ENCODE results near the gene RDH11.
A peak's percentile ranks its signal among the peaks of the same experiment; 100 is the strongest.
"Not testable (repeated sequence)": the region's sequence is repeated elsewhere in the genome, so short reads cannot be mapped to it uniquely, and the experiment has no call there.

The RDH11 gene, protein sequence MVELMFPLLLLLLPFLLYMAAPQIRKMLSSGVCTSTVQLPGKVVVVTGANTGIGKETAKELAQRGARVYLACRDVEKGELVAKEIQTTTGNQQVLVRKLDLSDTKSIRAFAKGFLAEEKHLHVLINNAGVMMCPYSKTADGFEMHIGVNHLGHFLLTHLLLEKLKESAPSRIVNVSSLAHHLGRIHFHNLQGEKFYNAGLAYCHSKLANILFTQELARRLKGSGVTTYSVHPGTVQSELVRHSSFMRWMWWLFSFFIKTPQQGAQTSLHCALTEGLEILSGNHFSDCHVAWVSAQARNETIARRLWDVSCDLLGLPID

DNA sequence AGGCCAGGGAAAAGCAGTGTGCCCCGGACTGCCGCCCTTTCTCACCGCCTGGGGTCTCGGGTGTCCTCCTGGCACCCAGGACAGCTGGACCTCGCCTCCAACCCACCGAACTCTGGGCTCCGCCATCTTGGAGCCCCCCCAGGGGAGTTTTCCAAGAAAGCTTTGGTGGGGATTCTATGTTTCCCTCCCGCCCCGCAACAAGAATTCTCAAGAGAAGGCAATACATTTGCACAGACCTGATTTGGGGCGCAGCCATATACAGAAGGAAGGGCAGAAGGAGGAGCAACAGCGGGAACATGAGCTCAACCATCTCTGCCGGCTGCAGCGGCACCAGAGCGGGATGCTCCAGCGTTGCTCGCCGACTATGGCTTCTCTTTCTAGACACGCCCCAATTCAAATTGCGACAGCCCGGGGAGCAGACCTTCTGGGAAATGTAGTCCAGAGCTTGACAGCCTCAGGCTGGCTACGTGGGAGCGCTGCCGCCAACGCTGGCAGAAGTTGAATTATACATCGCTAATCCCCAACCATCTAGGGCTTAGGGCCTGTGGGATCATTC, at the start of gene RDH11:
Gene RDH11, minus strand, starts transcription at position 371 of the 556 bp plus-strand sequence. Its CDS starts 61 bp downstream, at position 310.
- peak; percentile 96 for DNase-seq (ENCODE audit: low spot score)

DNA sequence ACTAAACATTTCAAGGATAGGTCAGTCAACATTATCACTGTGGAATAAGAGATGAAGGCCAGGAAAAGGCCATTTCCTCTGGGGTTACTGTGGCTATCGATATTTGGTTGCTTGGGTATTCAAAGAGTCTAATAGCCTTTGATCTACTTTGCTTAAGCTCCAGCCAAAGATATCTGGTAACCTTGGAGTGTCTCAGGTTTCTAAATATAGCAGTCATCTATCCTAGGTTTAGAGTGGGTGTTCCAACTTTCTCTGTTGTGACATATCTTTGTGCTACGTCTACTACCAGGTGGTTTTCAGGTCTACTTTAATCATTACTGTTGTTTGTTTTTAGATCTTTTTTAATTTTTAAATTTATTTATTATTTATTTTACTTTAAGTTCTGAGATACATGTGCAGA, 48.5 kb upstream of the RDH11 start:
- no peak for DNase-seq (ENCODE audit: low spot score)

DNA sequence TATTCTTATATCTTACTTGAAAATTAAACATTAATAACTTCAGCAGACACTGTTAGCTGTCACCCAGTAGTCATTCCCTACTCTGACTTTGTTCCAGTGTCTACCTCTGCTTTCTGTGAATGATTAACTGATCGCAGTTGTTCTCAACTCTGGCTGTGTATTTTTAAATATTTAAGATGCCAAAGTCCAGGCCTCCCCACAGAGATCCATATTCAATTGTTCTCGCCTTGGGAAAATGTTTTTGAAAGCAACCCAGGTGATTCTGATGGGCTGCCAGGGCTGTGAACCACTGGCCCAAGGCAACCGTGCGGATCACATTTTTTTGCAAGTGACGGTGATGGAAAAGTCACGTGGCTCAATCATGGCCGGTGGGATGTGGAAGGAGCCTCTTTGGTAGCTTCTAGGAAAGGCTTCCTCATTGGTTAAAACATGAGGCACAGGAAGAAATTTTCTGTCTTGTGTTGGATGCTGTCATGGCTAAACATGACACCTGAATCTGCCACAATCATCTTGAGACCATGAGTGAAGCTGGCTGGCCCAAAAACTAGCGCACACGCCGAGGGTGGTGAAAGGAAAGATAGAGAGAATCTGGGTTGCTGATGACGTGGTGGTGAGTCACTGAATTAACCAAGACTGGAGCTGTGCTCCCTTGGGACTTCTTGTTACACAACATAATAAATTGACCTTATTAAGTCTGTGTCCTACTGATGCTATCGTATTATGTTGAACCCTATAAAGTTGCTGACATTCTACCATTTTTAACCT, 43.4 kb upstream of the RDH11 start:
- DNase-seq (ENCODE audit: low spot score): peak; percentile 89

DNA sequence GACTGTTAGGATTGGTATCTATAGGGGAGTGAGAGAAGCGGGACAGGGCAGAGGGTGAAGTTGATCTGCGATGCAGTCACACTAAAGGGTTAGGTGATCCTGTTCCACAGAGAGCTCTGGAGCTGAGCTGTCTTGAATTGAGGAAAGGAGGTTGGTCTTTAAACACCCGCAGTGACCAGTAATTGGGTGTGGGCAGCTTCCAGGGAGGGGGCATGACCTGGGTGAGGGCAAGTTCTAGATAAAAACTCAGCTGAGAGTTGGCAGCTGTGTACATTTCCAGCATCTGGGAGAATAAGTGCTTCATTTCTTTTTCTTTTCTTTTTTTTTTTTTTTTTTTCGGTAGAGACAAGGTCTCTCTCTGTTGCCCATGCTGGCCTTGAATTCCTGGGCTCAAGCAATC, 41.2 kb upstream of the RDH11 start:
- no peak for DNase-seq (ENCODE audit: low spot score)

DNA sequence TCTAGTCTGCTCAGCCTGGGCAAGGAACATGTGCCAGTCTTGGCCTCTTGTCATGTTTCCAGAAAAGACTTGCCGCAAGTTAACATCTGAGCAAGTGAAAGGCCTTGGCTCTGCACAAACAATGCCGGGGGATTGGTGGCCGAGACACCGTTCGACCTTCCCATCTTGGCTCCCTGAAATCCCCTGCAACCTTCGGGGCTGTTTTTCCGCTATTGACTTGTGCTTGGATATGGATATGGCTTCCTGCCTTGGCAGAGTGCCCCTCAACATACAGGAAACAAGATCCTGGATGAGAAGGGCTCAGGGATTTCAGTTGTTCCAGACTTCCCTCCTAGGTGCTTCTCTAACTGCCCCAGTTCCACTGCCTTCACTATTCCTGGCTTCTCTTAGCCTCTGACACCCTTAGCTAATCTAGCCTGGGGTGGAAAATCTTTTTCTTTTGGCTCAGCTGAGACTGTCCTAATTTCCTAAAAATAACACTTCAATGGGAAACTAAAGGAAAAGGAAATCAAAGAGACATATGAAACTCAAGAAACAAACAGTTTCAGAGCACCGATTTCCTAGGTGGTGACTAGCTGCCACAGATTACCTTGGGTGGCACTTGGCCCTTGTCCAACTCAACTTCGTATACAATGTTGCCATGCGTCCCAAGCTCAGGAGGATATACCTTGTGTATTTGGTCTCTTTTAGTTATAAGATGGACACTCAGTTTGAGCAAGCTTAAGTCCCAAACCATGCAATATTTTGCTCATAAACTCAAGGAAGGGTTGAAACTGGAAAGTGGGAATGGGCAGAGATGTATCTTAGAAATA, 40.0 kb upstream of the RDH11 start:
- no peak for DNase-seq (ENCODE audit: low spot score)

DNA sequence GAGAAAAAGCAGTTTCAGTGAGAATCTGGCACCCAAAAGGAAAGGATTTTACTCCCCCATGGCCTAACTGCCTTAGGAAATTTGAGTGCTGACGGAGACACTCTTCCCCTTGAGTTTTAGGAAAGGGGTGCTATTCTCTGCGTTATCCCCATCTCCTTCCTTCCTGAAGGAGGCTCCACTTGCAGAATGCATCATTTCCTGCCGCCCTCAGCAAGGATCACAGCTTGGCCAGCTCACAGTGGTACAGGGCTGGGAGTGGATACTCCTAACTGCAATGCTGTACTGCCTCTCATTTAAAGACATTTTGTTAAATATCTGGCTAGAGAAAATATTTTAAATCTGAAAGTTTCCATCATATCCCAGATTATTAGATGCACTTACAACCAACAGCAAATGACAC, 39.1 kb upstream of the RDH11 start:
- no peak for DNase-seq (ENCODE audit: low spot score)

DNA sequence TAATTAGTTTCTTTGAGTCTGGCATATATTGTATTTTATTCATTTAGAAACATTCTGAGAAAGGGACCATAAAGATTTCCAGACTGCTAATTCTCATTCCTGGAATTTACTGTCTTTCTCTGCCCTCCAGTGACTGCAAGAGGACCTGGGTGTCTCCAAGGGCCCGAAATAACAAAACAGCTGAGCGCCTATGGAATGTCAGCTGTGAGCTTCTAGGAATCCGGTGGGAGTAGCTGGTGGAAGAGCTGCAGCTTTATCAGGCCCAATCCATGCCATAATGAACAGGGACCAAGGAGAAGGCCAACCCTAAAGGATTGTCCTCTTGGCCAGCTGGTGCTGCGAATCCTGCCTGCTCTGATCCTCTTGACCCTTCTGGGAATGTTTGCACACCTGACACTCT, 38.1 kb upstream of the RDH11 start:
- no peak for DNase-seq (ENCODE audit: low spot score)

DNA sequence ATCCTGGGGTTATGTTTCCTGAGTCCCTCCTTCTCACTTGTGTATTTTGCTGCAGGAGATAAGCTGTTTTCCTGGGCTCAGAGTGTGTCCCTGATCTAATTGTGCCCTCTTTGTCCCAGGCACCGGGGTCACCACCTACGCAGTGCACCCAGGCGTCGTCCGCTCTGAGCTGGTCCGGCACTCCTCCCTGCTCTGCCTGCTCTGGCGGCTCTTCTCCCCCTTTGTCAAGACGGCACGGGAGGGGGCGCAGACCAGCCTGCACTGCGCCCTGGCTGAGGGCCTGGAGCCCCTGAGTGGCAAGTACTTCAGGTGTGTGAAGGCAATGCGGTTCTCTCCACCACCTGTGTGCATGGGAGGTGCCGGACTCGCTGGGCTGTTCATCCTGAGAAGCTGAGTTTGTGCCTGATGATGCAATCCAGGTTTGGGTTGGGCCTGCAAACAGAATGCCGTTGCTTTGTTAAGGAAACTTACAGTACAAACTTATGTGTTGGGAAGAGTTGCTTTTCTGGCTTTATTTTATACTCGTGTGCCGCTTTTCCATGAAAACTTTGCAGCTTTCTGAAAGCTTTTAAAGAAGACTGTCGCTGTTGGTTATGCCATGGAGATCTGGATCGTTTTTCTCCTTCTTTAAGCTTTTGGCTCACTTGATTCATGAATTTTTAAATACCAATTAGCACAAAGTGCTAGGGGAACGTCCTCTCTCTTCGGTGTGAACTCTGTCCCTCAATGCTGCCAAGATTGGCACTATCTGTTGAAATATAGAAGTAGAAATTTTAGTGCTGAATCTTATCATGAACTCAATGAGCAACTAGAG, 33.7 kb upstream of the RDH11 start:
- DNase-seq (ENCODE audit: low spot score): peak; percentile 60

DNA sequence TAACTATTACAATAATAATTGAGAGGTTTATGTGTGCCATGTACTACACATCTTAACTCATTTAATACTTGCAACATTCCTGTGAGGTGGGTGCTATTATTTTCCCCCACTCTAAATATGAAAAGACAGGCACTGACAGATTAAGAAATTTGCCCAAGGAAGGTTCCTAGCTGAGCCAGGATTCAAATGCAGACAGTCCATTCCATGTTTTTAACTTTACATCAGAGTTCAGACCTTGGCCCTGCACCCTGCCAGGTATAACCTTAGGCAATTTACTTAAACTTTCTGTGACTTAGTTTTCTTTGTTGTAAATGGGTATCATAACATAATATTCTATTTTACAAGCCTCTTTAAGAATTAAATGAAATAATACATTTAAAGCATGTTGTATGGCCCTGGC, 32.7 kb upstream of the RDH11 start:
- DNase-seq (ENCODE audit: low spot score): no peak

DNA sequence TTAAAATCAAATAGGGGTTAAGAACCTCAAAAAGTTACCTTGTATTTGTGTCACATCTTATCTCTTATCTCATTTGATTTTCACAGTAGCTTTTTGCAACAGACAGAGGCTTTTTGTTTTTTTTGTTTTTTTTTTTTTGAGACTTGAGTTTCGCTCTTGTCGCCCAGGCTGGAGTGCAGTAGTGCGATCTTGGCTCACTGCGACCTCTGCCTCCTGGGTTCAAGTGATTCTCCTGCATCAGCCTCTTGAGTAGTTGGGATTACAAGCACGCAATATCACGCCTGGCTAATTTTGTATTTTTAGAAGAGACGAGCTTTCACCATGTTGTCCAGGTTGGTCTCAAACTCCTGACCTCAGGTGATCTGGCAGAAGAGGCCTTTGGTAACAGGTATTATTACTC, 31.8 kb upstream of the RDH11 start:
- no peak for DNase-seq (ENCODE audit: low spot score)

DNA sequence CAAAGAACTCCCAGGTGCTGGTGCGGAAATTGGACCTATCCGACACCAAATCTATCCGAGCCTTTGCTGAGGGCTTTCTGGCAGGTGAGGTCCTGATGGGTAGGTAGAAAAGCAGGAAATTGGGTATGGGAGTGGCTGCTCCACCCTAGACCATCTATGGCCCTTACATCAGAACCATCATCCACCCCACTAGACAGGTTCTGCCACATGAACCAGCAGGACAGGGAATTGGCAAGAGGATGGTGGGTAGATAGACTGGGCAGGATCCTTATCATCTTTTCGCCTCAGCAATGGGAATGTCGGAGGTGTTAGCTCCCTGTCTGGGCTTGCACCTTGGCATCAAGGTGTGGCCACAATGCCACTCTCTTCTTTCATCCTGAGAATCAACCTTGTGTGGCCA, 29.6 kb upstream of the RDH11 start:
- DNase-seq (ENCODE audit: low spot score): no peak

DNA sequence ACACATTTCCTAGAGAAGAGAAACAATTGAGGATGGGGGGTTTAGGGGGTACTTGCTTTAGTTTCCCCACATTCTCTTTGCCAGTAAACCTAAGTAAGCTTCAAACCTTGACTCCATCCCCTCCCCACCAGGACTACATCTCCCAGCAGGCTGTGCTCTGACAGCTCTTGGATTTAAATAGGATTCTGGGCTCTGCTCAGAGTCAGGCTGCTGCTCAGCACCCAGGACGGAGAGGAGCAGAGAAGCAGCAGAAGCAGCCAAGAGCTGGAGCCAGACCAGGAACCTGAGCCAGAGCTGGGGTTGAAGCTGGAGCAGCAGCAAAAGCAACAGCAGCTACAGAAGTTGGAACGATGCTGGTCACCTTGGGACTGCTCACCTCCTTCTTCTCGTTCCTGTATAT, 26.7 kb upstream of the RDH11 start:
- DNase-seq (ENCODE audit: low spot score): no peak

DNA sequence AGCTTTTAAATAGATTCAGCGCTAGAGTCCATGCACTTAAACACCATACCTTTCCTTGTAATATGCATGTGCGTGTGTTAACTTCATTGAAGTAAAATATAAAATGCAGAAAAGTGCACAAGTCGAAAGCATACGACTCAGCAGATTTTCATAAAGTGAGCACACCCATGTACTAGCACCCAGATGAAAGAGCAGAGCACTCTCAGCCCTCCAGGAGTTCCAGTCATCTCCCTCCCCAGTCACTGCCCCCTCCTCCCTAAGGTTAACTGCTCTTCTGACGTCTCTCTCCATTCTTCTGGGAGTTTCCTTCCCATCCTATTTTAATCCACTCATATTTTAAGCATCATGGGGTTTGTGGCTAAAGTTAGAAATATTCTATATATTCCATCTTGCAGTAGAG, 26.3 kb upstream of the RDH11 start:
- DNase-seq (ENCODE audit: low spot score): no peak

DNA sequence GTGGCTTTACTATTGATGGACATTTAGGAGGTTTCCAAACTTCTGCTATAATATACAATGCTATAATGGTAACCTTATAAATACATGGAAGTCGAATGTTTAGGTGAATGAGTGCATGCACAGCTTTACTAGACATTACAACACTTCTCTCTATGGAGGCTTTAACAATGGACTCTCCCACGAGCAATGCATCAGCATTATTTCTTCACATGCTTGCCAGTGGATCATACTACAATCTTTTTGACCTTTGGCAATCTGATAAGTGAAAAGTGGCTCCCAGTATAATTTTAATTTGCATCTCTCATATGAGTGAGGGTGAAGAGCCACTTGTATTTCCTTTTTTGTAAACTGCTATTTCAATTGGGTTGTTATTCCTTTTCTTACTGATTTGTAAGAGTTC, 24.3 kb upstream of the RDH11 start:
- no peak for DNase-seq (ENCODE audit: low spot score)

DNA sequence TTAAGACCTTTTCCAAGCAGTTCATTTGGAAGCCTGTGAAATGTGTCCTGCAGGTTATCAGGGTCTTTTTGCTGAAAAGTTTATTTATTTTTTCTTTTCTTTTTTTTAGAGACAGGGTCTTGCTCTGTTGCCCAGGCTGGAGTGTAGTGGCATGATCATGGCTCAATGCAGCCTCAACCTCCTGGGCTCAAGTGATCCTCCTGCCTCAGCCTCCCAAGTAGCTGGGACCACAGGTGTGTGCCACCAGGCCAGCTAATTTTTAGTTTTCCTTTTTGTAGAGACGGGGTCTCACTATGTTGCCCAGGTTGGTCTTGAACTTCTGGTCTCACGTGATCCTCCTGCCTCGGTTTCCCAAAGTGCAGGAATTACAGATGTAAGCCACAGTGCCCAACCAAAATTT, 23.8 kb upstream of the RDH11 start:
- not testable (repeated sequence) for DNase-seq (ENCODE audit: low spot score)

DNA sequence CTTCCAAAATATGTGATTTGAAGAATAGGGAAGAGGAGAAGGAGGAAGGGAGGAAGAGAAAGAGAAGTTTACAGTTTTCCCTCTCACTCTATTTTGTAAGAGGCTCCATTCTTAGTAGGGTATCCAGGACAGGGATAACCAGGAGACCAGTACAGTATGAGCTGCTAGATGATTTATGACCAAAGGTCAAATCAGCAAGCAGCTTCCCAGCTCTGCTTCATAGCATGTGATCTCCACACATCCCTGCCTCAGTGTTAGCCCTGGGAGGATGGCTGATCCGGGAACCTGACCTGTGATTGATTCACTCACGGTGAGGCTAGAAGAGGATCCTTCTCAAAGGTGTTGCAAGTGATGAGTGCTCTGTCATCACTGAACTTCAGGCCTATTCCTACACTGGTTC, 22.7 kb upstream of the RDH11 start:
- DNase-seq (ENCODE audit: low spot score): no peak

DNA sequence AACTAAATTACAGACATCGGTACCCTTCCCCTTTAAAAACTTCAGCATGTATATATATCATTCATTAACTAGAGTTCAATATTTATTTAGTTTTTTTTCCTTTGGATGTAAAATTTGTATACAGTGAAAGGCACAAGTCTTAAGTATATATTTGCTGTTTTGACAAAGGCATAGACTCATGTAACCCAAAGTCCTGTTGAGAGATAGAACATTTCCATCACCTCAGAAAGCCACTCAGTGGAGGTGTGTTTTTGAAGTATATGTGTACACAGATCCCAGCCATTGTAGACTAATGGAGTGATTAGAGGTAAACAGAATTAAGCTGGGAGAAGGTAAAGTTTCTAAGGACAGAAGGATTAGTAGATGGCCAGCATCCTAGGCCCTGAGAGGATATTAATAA, 21.5 kb upstream of the RDH11 start:
- no peak for DNase-seq (ENCODE audit: low spot score)

DNA sequence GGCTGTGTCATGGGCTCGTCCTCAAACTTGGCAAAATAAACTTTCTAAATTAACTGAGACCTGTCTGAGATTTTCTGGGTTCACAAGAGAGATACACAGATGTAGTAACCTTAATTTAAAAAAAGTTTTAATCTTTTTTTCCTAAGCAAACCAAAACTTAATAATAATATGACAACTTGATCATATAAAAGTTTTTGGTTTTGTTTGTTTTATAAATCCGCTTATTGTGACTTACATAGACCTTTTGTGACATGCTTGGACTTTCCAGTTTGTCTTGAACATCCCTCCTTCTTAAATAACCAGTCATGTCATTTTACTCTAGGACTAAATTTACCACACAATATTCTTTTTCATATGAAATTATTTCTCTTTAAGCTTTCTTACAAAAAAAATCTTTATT, 14.6 kb upstream of the RDH11 start:
- no peak for DNase-seq (ENCODE audit: low spot score)

DNA sequence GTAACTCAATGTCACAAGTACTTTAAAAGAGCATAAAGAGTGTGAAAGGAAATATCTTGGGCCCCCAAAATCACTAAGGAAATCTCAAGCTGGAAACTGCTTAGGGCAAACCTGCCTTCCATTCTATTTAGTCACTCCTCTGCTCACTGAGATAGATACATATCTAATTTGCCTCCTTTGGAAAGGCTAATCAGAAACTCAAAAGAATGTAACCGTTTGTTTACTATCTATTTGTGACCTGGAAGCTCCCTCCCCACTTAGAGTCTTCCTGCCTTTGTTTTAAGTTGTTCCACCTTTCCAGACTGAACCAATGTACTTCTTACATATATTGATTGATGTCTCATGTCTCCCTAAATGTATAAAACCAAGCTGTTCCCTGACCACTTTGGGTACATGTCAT, 14.2 kb upstream of the RDH11 start:
- DNase-seq (ENCODE audit: low spot score): not testable (repeated sequence)

DNA sequence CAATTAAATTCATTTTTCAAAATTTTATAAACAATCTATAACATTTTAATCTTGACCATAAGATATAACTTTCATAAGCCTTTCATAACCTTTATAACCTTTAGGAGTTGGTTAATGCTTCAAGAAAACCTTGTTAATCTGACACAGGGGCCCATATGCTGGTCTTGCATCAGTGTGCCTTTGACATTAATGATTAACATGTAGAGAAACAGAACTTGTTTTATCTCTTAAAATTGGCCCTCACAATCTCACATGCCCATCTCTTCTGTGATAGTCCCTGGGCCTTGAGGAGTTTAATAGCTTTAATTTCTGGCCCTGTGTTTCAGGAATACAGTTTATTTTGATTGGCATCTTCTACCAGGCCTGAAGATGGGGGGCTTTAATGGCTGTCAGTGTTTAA, 13.8 kb upstream of the RDH11 start:
- not testable (repeated sequence) for DNase-seq (ENCODE audit: low spot score)

DNA sequence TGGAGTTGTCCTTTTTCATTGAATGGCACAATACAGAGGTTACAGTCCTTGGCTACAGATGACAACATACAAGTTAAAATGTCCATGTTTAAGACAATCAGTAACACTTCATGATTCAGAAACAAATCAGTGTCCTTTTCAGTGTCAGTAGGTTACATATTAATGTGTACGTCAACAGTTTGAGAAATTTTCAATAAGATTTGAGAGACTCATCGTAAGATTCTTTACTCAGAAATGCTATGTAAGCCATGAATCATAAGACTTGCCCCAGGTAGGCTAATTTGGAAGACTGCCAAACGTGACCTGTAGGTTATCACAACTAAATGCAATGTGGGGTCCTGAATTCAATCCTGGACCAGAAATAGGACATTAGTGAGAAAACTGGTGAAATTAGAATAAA, 9.6 kb upstream of the RDH11 start:
- DNase-seq (ENCODE audit: low spot score): no peak
